Stimulated activated naive B cell treated with anti-CD40 and anti-IgM and Interleukin-4, amounts not matched to agents 10 μg/mL and 1 μg/mL and 100 μg/mL, for 72 hours (primary cell): ENCODE measurements around the gene ANGPTL2.

Source experiments
- ATAC-seq, 2 donors: fragments of 150-1000 bp; cut with Tn5 transposase; replicated peaks; 2 replicates each; pipeline ENCODE4 v1.10.0; 2021; ENCODE audit warnings: moderate library complexity in 1 of 2
- DNase-seq: peaks from one replicate; pipeline ENCODE4 v3.0.0; 2021
- H3K27ac Mint-ChIP-seq: one replicate; pipeline ENCODE4 v1.8.0; 2022; ENCODE audit warnings: mild to moderate bottlenecking, mixed read lengths
- H3K27me3 Mint-ChIP-seq, 2 donors: one replicate each; pipeline ENCODE4 v1.8.0; 2022; ENCODE audit warnings: mixed read lengths in 2 of 2
- H3K36me3 Mint-ChIP-seq, 2 donors: one replicate each; pipeline ENCODE4 v1.8.0; 2022; ENCODE audit warnings: mixed read lengths in 2 of 2, mild to moderate bottlenecking in 1 of 2
- H3K4me1 Mint-ChIP-seq, 2 donors: one replicate each; pipeline ENCODE4 v1.8.0; 2022; ENCODE audit warnings: mixed read lengths in 2 of 2, mild to moderate bottlenecking in 1 of 2
- H3K4me3 Mint-ChIP-seq, 2 donors: one replicate each; pipeline ENCODE4 v1.8.0; 2022; ENCODE audit warnings: mild to moderate bottlenecking in 2 of 2, mixed read lengths in 2 of 2, moderate library complexity in 1 of 2
- H3K9me3 Mint-ChIP-seq, 2 donors: one replicate each; pipeline ENCODE4 v1.8.0; 2022; ENCODE audit warnings: mixed read lengths in 2 of 2, mild to moderate bottlenecking in 1 of 2

Gene ANGPTL2

GRCh38 chr9:127059765-127060361 is 62.6 kb downstream of the ANGPTL2 start:
- H3K27me3 Mint-ChIP-seq, result no peaks in the 10 kb centered on the region
- H3K9me3 Mint-ChIP-seq, result no peaks in the 10 kb centered on the region
- peak; percentile 94 to 95 for ATAC-seq
- peaks cover 3 to 11% of the 10 kb centered on the region in 2 donors for H3K36me3 Mint-ChIP-seq
- peaks cover 30 to 34% of the 10 kb centered on the region in 2 donors for H3K4me1 Mint-ChIP-seq
- peak overlapping the region; percentile 57 for H3K27ac Mint-ChIP-seq
- DNase-seq, result peak; percentile 51
- peak overlapping the region; percentile 2 to 33 for H3K4me3 Mint-ChIP-seq

- no peaks in the 10 kb centered on the region for H3K27me3 Mint-ChIP-seq
Measured at GRCh38 chr9:127059030-127059429, 63.4 kb downstream of the ANGPTL2 start.

GRCh38 chr9:127058645-127059021 is 63.8 kb downstream of the ANGPTL2 start:
- peak overlapping the region; percentile 7 for H3K27ac Mint-ChIP-seq

More at GRCh38 chr9:127059030-127059429, 63.4 kb downstream of the ANGPTL2 start:
- no peak for DNase-seq
- peak in 1 of 2 donors; percentile 21 for ATAC-seq
- H3K4me3 Mint-ChIP-seq, result no peak overlapping the region
- H3K27ac Mint-ChIP-seq, result peak overlapping the region; percentile 7
- H3K4me1 Mint-ChIP-seq, result peaks cover 30 to 34% of the 10 kb centered on the region in 2 donors
- H3K9me3 Mint-ChIP-seq, result no peaks in the 10 kb centered on the region
- H3K36me3 Mint-ChIP-seq, result peaks cover 3 to 11% of the 10 kb centered on the region in 2 donors

GRCh38 chr9:127058011-127058644 is 64.3 kb downstream of the ANGPTL2 start:
- no peak overlapping the region for H3K4me3 Mint-ChIP-seq
- no peak for DNase-seq
- peaks cover 30 to 34% of the 10 kb centered on the region in 2 donors for H3K4me1 Mint-ChIP-seq
- H3K27ac Mint-ChIP-seq, result peak overlapping the region; percentile 10
- ATAC-seq, result no peak
- H3K27me3 Mint-ChIP-seq, result no peaks in the 10 kb centered on the region
- peaks cover 3 to 11% of the 10 kb centered on the region in 2 donors for H3K36me3 Mint-ChIP-seq
- H3K9me3 Mint-ChIP-seq, result no peaks in the 10 kb centered on the region

More at GRCh38 chr9:127058645-127059021, 63.8 kb downstream of the ANGPTL2 start:
- Mint-ChIP-seq H3K4me1 (peaks cover 30 to 34% of the 10 kb centered on the region in 2 donors), H3K27me3 (no peaks in the 10 kb centered on the region), H3K9me3 (no peaks in the 10 kb centered on the region), H3K4me3 (no peak overlapping the region), H3K36me3 (peaks cover 3 to 11% of the 10 kb centered on the region in 2 donors)
- DNase-seq, result no peak
- no peak for ATAC-seq

- H3K9me3 Mint-ChIP-seq, result no peaks in the 10 kb centered on the region
- peaks cover 3 to 8% of the 10 kb centered on the region in 2 donors for H3K36me3 Mint-ChIP-seq
- ATAC-seq (no peak), DNase-seq (no peak)
- no peak overlapping the region for H3K27ac Mint-ChIP-seq
- no peak overlapping the region for H3K4me3 Mint-ChIP-seq
- H3K4me1 Mint-ChIP-seq, result peaks cover 30 to 34% of the 10 kb centered on the region in 2 donors
- no peaks in the 10 kb centered on the region for H3K27me3 Mint-ChIP-seq
Measured at GRCh38 chr9:127056446-127056845, 66.0 kb downstream of the ANGPTL2 start.

- ATAC-seq (no peak), DNase-seq (no peak)
- Mint-ChIP-seq H3K27me3 (no peaks in the 10 kb centered on the region), H3K4me3 (no peak overlapping the region), H3K9me3 (no peaks in the 10 kb centered on the region), H3K36me3 (peaks cover 3 to 7% of the 10 kb centered on the region in 2 donors), H3K27ac (no peak overlapping the region), H3K4me1 (peaks cover 30 to 32% of the 10 kb centered on the region in 2 donors)
Measured at GRCh38 chr9:127055745-127056402, 66.6 kb downstream of the ANGPTL2 start.

GRCh38 chr9:127053960-127054359 is 68.5 kb downstream of the ANGPTL2 start:
- no peak for ATAC-seq
- Mint-ChIP-seq H3K36me3 (peaks cover 1 to 7% of the 10 kb centered on the region in 2 donors), H3K4me1 (peaks cover 15 to 17% of the 10 kb centered on the region in 2 donors), H3K9me3 (no peaks in the 10 kb centered on the region), H3K4me3 (no peak overlapping the region), H3K27ac (no peak overlapping the region), H3K27me3 (no peaks in the 10 kb centered on the region)
- DNase-seq, result no peak

GRCh38 chr9:127053057-127053821 is 69.2 kb downstream of the ANGPTL2 start:
- H3K4me3 Mint-ChIP-seq, result no peak overlapping the region
- no peak overlapping the region for H3K27ac Mint-ChIP-seq
- DNase-seq, result no peak
- H3K27me3 Mint-ChIP-seq, result no peaks in the 10 kb centered on the region
- no peak for ATAC-seq
- peaks cover 1 to 6% of the 10 kb centered on the region in 2 donors for H3K36me3 Mint-ChIP-seq
- H3K4me1 Mint-ChIP-seq, result peaks cover 13 to 16% of the 10 kb centered on the region in 2 donors
- H3K9me3 Mint-ChIP-seq, result no peaks in the 10 kb centered on the region

GRCh38 chr9:127051881-127052595 is 70.4 kb downstream of the ANGPTL2 start:
- Mint-ChIP-seq H3K9me3 (no peaks in the 10 kb centered on the region), H3K27me3 (no peaks in the 10 kb centered on the region), H3K4me1 (peaks cover 10 to 17% of the 10 kb centered on the region in 2 donors), H3K36me3 (peaks cover 0 to 1% of the 10 kb centered on the region in 2 donors), H3K27ac (no peak overlapping the region), H3K4me3 (no peak overlapping the region)
- ATAC-seq (no peak), DNase-seq (no peak)

- Mint-ChIP-seq H3K9me3 (no peaks in the 10 kb centered on the region), H3K36me3 (no peaks in the 10 kb centered on the region), H3K4me3 (no peak overlapping the region), H3K27me3 (no peaks in the 10 kb centered on the region), H3K27ac (no peak overlapping the region), H3K4me1 (peaks cover 10 to 17% of the 10 kb centered on the region in 2 donors)
- DNase-seq, result no peak
- ATAC-seq, result no peak
Measured at GRCh38 chr9:127050591-127051001, 71.8 kb downstream of the ANGPTL2 start.

GRCh38 chr9:127050152-127050551 is 72.3 kb downstream of the ANGPTL2 start:
- no peak for ATAC-seq
- no peaks in the 10 kb centered on the region for H3K27me3 Mint-ChIP-seq
- no peak overlapping the region for H3K4me3 Mint-ChIP-seq
- peaks cover 10 to 17% of the 10 kb centered on the region in 2 donors for H3K4me1 Mint-ChIP-seq
- no peaks in the 10 kb centered on the region for H3K36me3 Mint-ChIP-seq
- DNase-seq, result no peak
- no peak overlapping the region for H3K27ac Mint-ChIP-seq
- no peaks in the 10 kb centered on the region for H3K9me3 Mint-ChIP-seq

- peaks cover 10 to 17% of the 10 kb centered on the region in 2 donors for H3K4me1 Mint-ChIP-seq
- H3K9me3 Mint-ChIP-seq, result no peaks in the 10 kb centered on the region
- no peaks in the 10 kb centered on the region for H3K27me3 Mint-ChIP-seq
- ATAC-seq, result no peak
- no peak overlapping the region for H3K4me3 Mint-ChIP-seq
- no peaks in the 10 kb centered on the region for H3K36me3 Mint-ChIP-seq
- H3K27ac Mint-ChIP-seq, result no peak overlapping the region
- DNase-seq, result no peak
Measured at GRCh38 chr9:127049581-127049980, 72.9 kb downstream of the ANGPTL2 start.

- Mint-ChIP-seq H3K36me3 (no peaks in the 10 kb centered on the region), H3K4me3 (peak overlapping the region in 1 of 2 donors; percentile 9), H3K9me3 (no peaks in the 10 kb centered on the region), H3K27ac (no peak overlapping the region), H3K4me1 (peaks cover 10 to 17% of the 10 kb centered on the region in 2 donors), H3K27me3 (no peaks in the 10 kb centered on the region)
- DNase-seq (peak; percentile 4), ATAC-seq (peak; percentile 87 to 93)
Measured at GRCh38 chr9:127049044-127049443, 73.4 kb downstream of the ANGPTL2 start.
